Activated naive CD4-positive, alpha-beta T cell treated with anti-CD3 and anti-CD28 coated beads for 36 hours (primary cell): ENCODE data around the gene LPIN3. TPM values are rescaled to one million over a fixed set of nuclear protein-coding genes. Genes with fewer than 3 reads are reported as not detected.

ENCODE experiments used
- CTCF ChIA-PET: fragments of 350-600 bp; sonication (Branson Sonifier 250); formaldehyde crosslinking; loops from one replicate; lab custom pipeline; 2021; ENCODE audit warnings: antibody characterized with exemption; lab: Charles Lee
- DNase-seq: peaks from one replicate; pipeline ENCODE4 v3.0.0-alpha.2; 2020
- H3K27ac Mint-ChIP-seq: one replicate; pipeline ENCODE4 v1.8.0; 2021; ENCODE audit warnings: mild to moderate bottlenecking, mixed read lengths
- H3K27me3 Mint-ChIP-seq: one replicate; pipeline ENCODE4 v1.8.0; 2021; ENCODE audit warnings: low read depth, mixed read lengths
- H3K36me3 Mint-ChIP-seq: one replicate; pipeline ENCODE4 v1.8.0; 2021; ENCODE audit warnings: low read depth, mixed read lengths
- H3K4me1 Mint-ChIP-seq: one replicate; pipeline ENCODE4 v1.8.0; 2021; ENCODE audit warnings: low read depth, mixed read lengths
- H3K4me3 Mint-ChIP-seq: one replicate; pipeline ENCODE4 v1.8.0; 2021; ENCODE audit warnings: mild to moderate bottlenecking, moderate library complexity, mixed read lengths
- H3K9me3 Mint-ChIP-seq: one replicate; pipeline ENCODE4 v1.8.0; 2021; ENCODE audit warnings: mixed read lengths
- intact Hi-C: fragments of 100-400 bp; cut with micrococcal nuclease; formaldehyde crosslinking; loops from one replicate; pipeline ENCODE4 v1.15.1; 2023
- total RNA-seq, 2 experiments: library from RNA; stranded (reverse); gene quantifications; one replicate each; pipeline ENCODE4 v1.2.3, GENCODE V29; 2021

Gene LPIN3
- total RNA-seq, 2 experiments from 2014 or later: 0.84 to 1.0 TPM

GRCh38 chr20:41355598-41356203 is 15.1 kb downstream of the LPIN3 start:
- no peaks in the 10 kb centered on the region for H3K4me1 Mint-ChIP-seq
- intact Hi-C loops: no loop called here
- H3K27ac Mint-ChIP-seq: no peak overlapping the region
- H3K36me3 Mint-ChIP-seq: no peaks in the 10 kb centered on the region
- H3K9me3 Mint-ChIP-seq: no peaks in the 10 kb centered on the region
- CTCF ChIA-PET: no interaction called here
- DNase-seq: no peak
- H3K4me3 Mint-ChIP-seq: no peak overlapping the region
- H3K27me3 Mint-ChIP-seq: no peaks in the 10 kb centered on the region

GRCh38 chr20:41356951-41357350 is 16.3 kb downstream of the LPIN3 start:
- CTCF ChIA-PET: no interaction called here
- no peak for DNase-seq
- intact Hi-C loops: no loop called here
- Mint-ChIP-seq H3K27ac (no peak overlapping the region), H3K9me3 (no peaks in the 10 kb centered on the region), H3K36me3 (no peaks in the 10 kb centered on the region), H3K27me3 (no peaks in the 10 kb centered on the region), H3K4me3 (no peak overlapping the region), H3K4me1 (no peaks in the 10 kb centered on the region)

GRCh38 chr20:41357424-41358163 is 17.0 kb downstream of the LPIN3 start:
- no peak for DNase-seq
- intact Hi-C loops: no loop called here
- H3K27me3 Mint-ChIP-seq: no peaks in the 10 kb centered on the region
- H3K4me1 Mint-ChIP-seq: no peaks in the 10 kb centered on the region
- no peaks in the 10 kb centered on the region for H3K9me3 Mint-ChIP-seq
- no peak overlapping the region for H3K4me3 Mint-ChIP-seq
- CTCF ChIA-PET: no interaction called here
- H3K36me3 Mint-ChIP-seq: no peaks in the 10 kb centered on the region
- H3K27ac Mint-ChIP-seq: no peak overlapping the region

GRCh38 chr20:41358230-41358629 is 17.6 kb downstream of the LPIN3 start:
- Mint-ChIP-seq H3K4me3 (no peak overlapping the region), H3K36me3 (no peaks in the 10 kb centered on the region), H3K27ac (no peak overlapping the region), H3K27me3 (no peaks in the 10 kb centered on the region), H3K9me3 (no peaks in the 10 kb centered on the region), H3K4me1 (no peaks in the 10 kb centered on the region)
- intact Hi-C loops: no loop called here
- CTCF ChIA-PET: no interaction called here
- DNase-seq: no peak

- Mint-ChIP-seq H3K36me3 (no peaks in the 10 kb centered on the region), H3K4me1 (no peaks in the 10 kb centered on the region), H3K27me3 (no peaks in the 10 kb centered on the region), H3K9me3 (no peaks in the 10 kb centered on the region), H3K4me3 (no peak overlapping the region), H3K27ac (no peak overlapping the region)
- intact Hi-C loops: no loop called here
- no peak for DNase-seq
- CTCF ChIA-PET: no interaction called here
Measured at GRCh38 chr20:41358717-41359116, 18.1 kb downstream of the LPIN3 start.

- no peaks in the 10 kb centered on the region for H3K36me3 Mint-ChIP-seq
- no peak for DNase-seq
- no peak overlapping the region for H3K4me3 Mint-ChIP-seq
- H3K27me3 Mint-ChIP-seq: no peaks in the 10 kb centered on the region
- H3K27ac Mint-ChIP-seq: no peak overlapping the region
- no peaks in the 10 kb centered on the region for H3K4me1 Mint-ChIP-seq
- no peaks in the 10 kb centered on the region for H3K9me3 Mint-ChIP-seq
- intact Hi-C loops: no loop called here
- CTCF ChIA-PET: interaction anchor here (0.6 kb wide), 1 partner anchor 293 kb away, joined by 3 read pairs; no protein-coding TSS in a partner anchor
Measured at GRCh38 chr20:41359541-41360011, 19.0 kb downstream of the LPIN3 start.

- Mint-ChIP-seq H3K36me3 (no peaks in the 10 kb centered on the region), H3K27ac (no peak overlapping the region), H3K9me3 (no peaks in the 10 kb centered on the region), H3K4me3 (no peak overlapping the region), H3K4me1 (peaks cover 2% of the 10 kb centered on the region), H3K27me3 (peaks cover 10% of the 10 kb centered on the region)
- CTCF ChIA-PET: no interaction called here
- no peak for DNase-seq
- intact Hi-C loops: no loop called here
Measured at GRCh38 chr20:41360831-41361756, 20.5 kb downstream of the LPIN3 start.

GRCh38 chr20:41361757-41362747 is 21.4 kb downstream of the LPIN3 start:
- intact Hi-C loops: no loop called here
- CTCF ChIA-PET: interaction anchor here (0.9 kb wide), 1 partner anchor 10 kb away, joined by 4 read pairs; no protein-coding TSS in a partner anchor
- H3K36me3 Mint-ChIP-seq: no peaks in the 10 kb centered on the region
- no peak overlapping the region for H3K27ac Mint-ChIP-seq
- H3K4me3 Mint-ChIP-seq: no peak overlapping the region
- peaks cover 3% of the 10 kb centered on the region for H3K4me1 Mint-ChIP-seq
- peaks cover 11% of the 10 kb centered on the region for H3K27me3 Mint-ChIP-seq
- H3K9me3 Mint-ChIP-seq: no peaks in the 10 kb centered on the region
- no peak for DNase-seq

- Mint-ChIP-seq H3K4me3 (no peak overlapping the region), H3K9me3 (no peaks in the 10 kb centered on the region), H3K36me3 (no peaks in the 10 kb centered on the region), H3K4me1 (peaks cover 6% of the 10 kb centered on the region), H3K27me3 (peaks cover 17% of the 10 kb centered on the region), H3K27ac (no peak overlapping the region)
- CTCF ChIA-PET: interaction anchor here (0.9 kb wide), 1 partner anchor 9 kb away, joined by 4 read pairs; no protein-coding TSS in a partner anchor
- intact Hi-C loops: no loop called here
- no peak for DNase-seq
Measured at GRCh38 chr20:41362748-41363140, 22.1 kb downstream of the LPIN3 start.

- CTCF ChIA-PET: no interaction called here
- Mint-ChIP-seq H3K4me3 (no peak overlapping the region), H3K9me3 (no peaks in the 10 kb centered on the region), H3K27ac (no peak overlapping the region), H3K4me1 (peaks cover 6% of the 10 kb centered on the region), H3K36me3 (no peaks in the 10 kb centered on the region), H3K27me3 (peaks cover 22% of the 10 kb centered on the region)
- intact Hi-C loops: no loop called here
- no peak for DNase-seq
Measured at GRCh38 chr20:41363601-41364000, 23.0 kb downstream of the LPIN3 start.

GRCh38 chr20:41364236-41364855 is 23.7 kb downstream of the LPIN3 start:
- Mint-ChIP-seq H3K4me3 (no peak overlapping the region), H3K9me3 (no peaks in the 10 kb centered on the region), H3K4me1 (peaks cover 6% of the 10 kb centered on the region), H3K27ac (no peak overlapping the region), H3K27me3 (peaks cover 26% of the 10 kb centered on the region), H3K36me3 (no peaks in the 10 kb centered on the region)
- CTCF ChIA-PET: no interaction called here
- intact Hi-C loops: no loop called here
- no peak for DNase-seq
